ENCODE measurements around the gene MALAT1. TPM values are rescaled to one million over a fixed set of nuclear protein-coding genes. Genes with fewer than 3 reads are reported as not detected.

The MALAT1 gene
- total and polyA plus RNA-seq, 10 of the 15 experiments (the other 5 are each of a cell fraction or from before 2014, with no cell fraction given) = 448 to 8,160 (median 2,019) TPM

GRCh38 chr11:65547446-65548125, 48.7 kb downstream of the MALAT1 start:
- H3K27ac ChIP-seq (ENCODE audit: control insufficient read depth, insufficient read depth) = no peak overlapping the region
- no peak for TF ChIP-seq WRNIP1 (IDR thresholded peaks at IDR 0.05; ENCODE audit: borderline replicate concordance, low read depth, low read length)
- TF ChIP-seq RBBP5 (conservative IDR thresholded peaks at IDR 0.05) = no peak
- TF ChIP-seq ZNF687 (IDR thresholded peaks at IDR 0.05) = no peak
- TF ChIP-seq JUNB (IDR thresholded peaks at IDR 0.05) = no peak
- TF ChIP-seq, protein P1, sequence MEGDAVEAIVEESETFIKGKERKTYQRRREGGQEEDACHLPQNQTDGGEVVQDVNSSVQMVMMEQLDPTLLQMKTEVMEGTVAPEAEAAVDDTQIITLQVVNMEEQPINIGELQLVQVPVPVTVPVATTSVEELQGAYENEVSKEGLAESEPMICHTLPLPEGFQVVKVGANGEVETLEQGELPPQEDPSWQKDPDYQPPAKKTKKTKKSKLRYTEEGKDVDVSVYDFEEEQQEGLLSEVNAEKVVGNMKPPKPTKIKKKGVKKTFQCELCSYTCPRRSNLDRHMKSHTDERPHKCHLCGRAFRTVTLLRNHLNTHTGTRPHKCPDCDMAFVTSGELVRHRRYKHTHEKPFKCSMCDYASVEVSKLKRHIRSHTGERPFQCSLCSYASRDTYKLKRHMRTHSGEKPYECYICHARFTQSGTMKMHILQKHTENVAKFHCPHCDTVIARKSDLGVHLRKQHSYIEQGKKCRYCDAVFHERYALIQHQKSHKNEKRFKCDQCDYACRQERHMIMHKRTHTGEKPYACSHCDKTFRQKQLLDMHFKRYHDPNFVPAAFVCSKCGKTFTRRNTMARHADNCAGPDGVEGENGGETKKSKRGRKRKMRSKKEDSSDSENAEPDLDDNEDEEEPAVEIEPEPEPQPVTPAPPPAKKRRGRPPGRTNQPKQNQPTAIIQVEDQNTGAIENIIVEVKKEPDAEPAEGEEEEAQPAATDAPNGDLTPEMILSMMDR (IDR thresholded peaks at IDR 0.05 in 2 of 3, conservative IDR thresholded peaks at IDR 0.05 in 1 of 3; ENCODE audit: control insufficient read depth in 2 of 3, extremely low read depth in 1 of 3, insufficient read depth in 1 of 3, low read depth in 3 of 3, low read length in 3 of 3) = 0 out of 6 replicates have a peak, but pooled peaks of 1 of the 3 experiments have one; percentile 12
- intact Hi-C loops (cut with micrococcal nuclease; ENCODE audit: unreplicated experiment) (no loop called here), in situ Hi-C loops (cut with MboI) (no loop called here)
- no peak overlapping the region for H2AFZ ChIP-seq (ENCODE audit: control insufficient read depth, low read depth, low read length)
- H3K9me3 ChIP-seq (replicated peaks; ENCODE audit: control insufficient read depth, insufficient read depth, low read length) = no peaks in the 10 kb centered on the region
- peak overlapping the region; percentile 63; the same call in 1 of the 2 replicates for H3K4me3 ChIP-seq
- SMC1A ChIA-PET (ENCODE audit: uncharacterized antibody, unreplicated experiment) = no interaction called here
- ATAC-seq (no peak), FAIRE-seq (no peak), DNase-seq (ENCODE audit: low read depth, low spot score) (no peak)
- peaks cover 24% of the 10 kb centered on the region for H3K4me1 ChIP-seq (ENCODE audit: control insufficient read depth, insufficient read depth, low read length)
- H3K9ac ChIP-seq (ENCODE audit: control insufficient read depth, insufficient read depth, low read length) = no peak overlapping the region
- WGBS (ENCODE audit: insufficient coverage, insufficient replicate concordance, low lambda C conversion rate, missing lambda C conversion rate) = 87% methylated on average over 40 of the region's 52 CpGs
- BruUV-seq (replicated peaks) = no TSS peak
- CTCF ChIA-PET = interaction anchor here (0.7 to 0.8 kb wide), 2 partner anchors 41 to 534 kb away, joined by 4 to 5 read pairs; no protein-coding TSS in a partner anchor
- H3K4me2 ChIP-seq (ENCODE audit: control insufficient read depth, insufficient read depth) = peak overlapping the region; percentile 30; the same call in 1 of the 2 replicates
- no peaks in the 10 kb centered on the region for H4K20me1 ChIP-seq (ENCODE audit: control insufficient read depth, insufficient read depth)
- RAD21 ChIA-PET (ENCODE audit: unreplicated experiment) = interaction anchor here (0.6 to 1.1 kb wide), 2 partner anchors 15 to 19 kb away, joined by 3 read pairs; no protein-coding TSS in a partner anchor
- H3K27me3 ChIP-seq (replicated peaks in 1 of 2; ENCODE audit: control insufficient read depth in 2 of 2, insufficient read depth in 2 of 2, low read length in 1 of 2) = no peaks in the 10 kb centered on the region
- POLR2A ChIA-PET = interaction anchor here (0.7 kb wide), 1 partner anchor 40 kb away, joined by 3 read pairs; no protein-coding TSS in a partner anchor
- no peaks in the 10 kb centered on the region for H3K79me2 ChIP-seq (ENCODE audit: control insufficient read depth, insufficient read depth, low read length)
- H3K36me3 ChIP-seq (ENCODE audit: control insufficient read depth in 2 of 2, insufficient read depth in 2 of 2, low read length in 1 of 2) = no peaks in the 10 kb centered on the region

Measured in GM12878 (cell line).